GM21717 (cell line): ENCODE results near the gene DAD1.
"Not testable (repeated sequence)": the region's sequence is repeated elsewhere in the genome, so short reads cannot be mapped to it uniquely, and the experiment has no call there.

Experiments
- ATAC-seq: cut with Tn5 transposase; IDR thresholded peaks from one replicate; pipeline ENCODE4 v1.9.1; 2021; ENCODE audit warnings: mild to moderate bottlenecking, moderate library complexity; ENCODE audit not compliant: unreplicated experiment

Gene DAD1

GRCh38 chr14:22599349-22599748 is 10.3 kb upstream of the DAD1 start:
- ATAC-seq: no peak

GRCh38 chr14:22598896-22599244 is 9.8 kb upstream of the DAD1 start:
- peak; percentile 37 for ATAC-seq

- ATAC-seq: peak; percentile 65
These were observed 9.3 kb upstream of the DAD1 start, which contains the start of gene ABHD4 for GRCh38 chr14:22598099-22598895. Gene ABHD4, plus strand, starts transcription at chr14:22598300. Its CDS starts 7 bp downstream, at chr14:22598307.

- ATAC-seq: peak; percentile 13
These were observed 8.7 kb upstream of the DAD1 start for GRCh38 chr14:22597771-22598098.

GRCh38 chr14:22597265-22597664 is 8.2 kb upstream of the DAD1 start:
- ATAC-seq: no peak

- no peak for ATAC-seq
These were observed 7.4 kb upstream of the DAD1 start for GRCh38 chr14:22596354-22596879.

GRCh38 chr14:22594156-22594716 is 5.2 kb upstream of the DAD1 start:
- ATAC-seq: no peak

GRCh38 chr14:22593601-22594000 is 4.6 kb upstream of the DAD1 start:
- ATAC-seq: no peak

- no peak for ATAC-seq
These were observed 4.2 kb upstream of the DAD1 start for GRCh38 chr14:22593189-22593588.

- ATAC-seq: peak; percentile 7
These were observed 413 bp downstream of the DAD1 start for GRCh38 chr14:22588526-22589095.

- ATAC-seq: not testable (repeated sequence)
These were observed 1.2 kb downstream of the DAD1 start for GRCh38 chr14:22587677-22588422.

GRCh38 chr14:22587247-22587646 is 1.8 kb downstream of the DAD1 start:
- no peak for ATAC-seq

- ATAC-seq: no peak
These were observed 5.0 kb downstream of the DAD1 start for GRCh38 chr14:22583994-22584393.

GRCh38 chr14:22580625-22581024 is 8.4 kb downstream of the DAD1 start:
- no peak for ATAC-seq

GRCh38 chr14:22579881-22580280 is 9.1 kb downstream of the DAD1 start:
- ATAC-seq: no peak

GRCh38 chr14:22579236-22579635 is 9.8 kb downstream of the DAD1 start:
- ATAC-seq: no peak

- no peak for ATAC-seq
These were observed 11.6 kb downstream of the DAD1 start for GRCh38 chr14:22577334-22577908.

- ATAC-seq: no peak
These were observed 15.2 kb downstream of the DAD1 start for GRCh38 chr14:22573804-22574203.

GRCh38 chr14:22572562-22573058 is 16.4 kb downstream of the DAD1 start:
- ATAC-seq: no peak

- peak; percentile 42 for ATAC-seq
These were observed 18.7 kb downstream of the DAD1 start for GRCh38 chr14:22570132-22570949.
